OCI-LY7 (cell line): ENCODE data around the gene SLC13A3. TPM values are rescaled to one million over a fixed set of nuclear protein-coding genes. Genes with fewer than 3 reads are reported as not detected.

Experiments
- BruUV-seq: library from RNA; stranded (reverse); fragments of 400-500 nt; replicated peaks from 2 replicates; lab custom pipeline; 2021; lab: Mats Ljungman, UMichigan
- CTCF ChIA-PET: fragments of 300-600 bp; sonication (Branson Sonifier 250); formaldehyde crosslinking; loops from one replicate; lab custom pipeline; 2022; ENCODE audit warnings: antibody characterized with exemption; ENCODE audit not compliant: unreplicated experiment; lab: Charles Lee
- POLR2A ChIA-PET: fragments of 300-600 bp; sonication (Branson Sonifier 250); formaldehyde crosslinking; loops from one replicate; lab custom pipeline; 2022; ENCODE audit warnings: antibody characterized with exemption; lab: Charles Lee
- DNase-seq: peaks from one replicate; pipeline ENCODE4 v3.0.0-alpha.2; 2015; ENCODE audit warnings: low spot score
- H2AFZ ChIP-seq: fragments of 200-600 bp; sonication (generic), shearing (Covaris generic); 2 replicates; pipeline ENCODE4 v1.6.1; 2014; ENCODE audit warnings: mild to moderate bottlenecking, antibody characterized with exemption, low read length, moderate library complexity
- H3K27ac ChIP-seq: fragments of 200-600 bp; sonication (generic); 2 replicates; pipeline ENCODE4 v1.5.1; 2014; ENCODE audit warnings: mixed run types, low read depth, mild to moderate bottlenecking, moderate library complexity, low read length, inconsistent platforms; ENCODE audit not compliant: poor library complexity, severe bottlenecking
- H3K36me3 ChIP-seq: fragments of 200-600 bp; sonication (generic); 2 replicates; pipeline ENCODE4 v1.6.1; 2014; ENCODE audit warnings: mild to moderate bottlenecking, antibody characterized with exemption, low read length, moderate library complexity, mixed read lengths; ENCODE audit not compliant: insufficient read depth
- H3K4me1 ChIP-seq: fragments of 200-600 bp; sonication (generic); 2 replicates; pipeline ENCODE4 v1.5.1; 2014; ENCODE audit warnings: mild to moderate bottlenecking, low read length; ENCODE audit not compliant: insufficient read depth, poor library complexity, severe bottlenecking
- H3K4me2 ChIP-seq: fragments of 200-600 bp; sonication (generic); 2 replicates; pipeline ENCODE4 v1.6.1; 2014; ENCODE audit warnings: mild to moderate bottlenecking, low read length
- H3K4me3 ChIP-seq: fragments of 200-600 bp; sonication (generic); 2 replicates; pipeline ENCODE4 v1.5.1; 2014; ENCODE audit warnings: mild to moderate bottlenecking, low read depth, low read length; ENCODE audit not compliant: poor library complexity, severe bottlenecking
- H3K79me2 ChIP-seq: fragments of 200-600 bp; sonication (generic); 2 replicates; pipeline ENCODE4 v1.6.1; 2016; ENCODE audit warnings: low read depth, mild to moderate bottlenecking, low read length, moderate library complexity, mixed read lengths; ENCODE audit not compliant: insufficient read depth
- H3K9me2 ChIP-seq: fragments of 200-600 bp; sonication (generic); 2 replicates; pipeline ENCODE4 v1.6.1; 2016; ENCODE audit warnings: mild to moderate bottlenecking, low read length, mixed read lengths; ENCODE audit not compliant: insufficient read depth
- H3K9me3 ChIP-seq: fragments of 200-600 bp; sonication (generic); 2 replicates; pipeline ENCODE4 v1.6.1; 2014; ENCODE audit warnings: mild to moderate bottlenecking, mixed run types, low read length, mixed read lengths
- H4K20me1 ChIP-seq: fragments of 200-600 bp; sonication (generic); 2 replicates; pipeline ENCODE4 v1.6.1; 2014; ENCODE audit warnings: mild to moderate bottlenecking, antibody characterized with exemption, low read length, moderate library complexity, mixed read lengths; ENCODE audit not compliant: insufficient read depth
- EZH2phosphoT487 ChIP-seq: fragments of 200-600 bp; sonication (generic); IDR thresholded peaks from 2 replicates; pipeline ENCODE4 v1.6.1; 2018; ENCODE audit warnings: low read depth, borderline replicate concordance, mild to moderate bottlenecking, mixed run types, antibody characterized with exemption, low read length, moderate library complexity, mixed read lengths
- intact Hi-C: fragments of 100-400 bp; cut with micrococcal nuclease; formaldehyde crosslinking; loops from one replicate; pipeline ENCODE4 v1.10.0; 2022; ENCODE audit not compliant: unreplicated experiment
- total RNA-seq, 2 experiments: library from RNA; depleted of rRNA in 1 of 2; stranded (reverse); fragments of >200 nt in 1 of 2; shearing (Covaris generic) in 1 of 2; gene quantifications; 2 replicates each; pipeline ENCODE4 v1.2.3, GENCODE V29; 2014 to 2022
- TF ChIP-seq, protein P1 (sequence below): fragments of 200-600 bp; sonication (generic); conservative IDR thresholded peaks from 2 replicates; pipeline ENCODE4 v1.5.1; 2014; ENCODE audit warnings: mild to moderate bottlenecking, antibody characterized with exemption, low read length, moderate library complexity, mixed read lengths

The SLC13A3 gene
- total RNA-seq, 2 experiments from 2014 or later: not detected

- no peaks in the 10 kb centered on the region for H3K36me3 ChIP-seq
- no peaks in the 10 kb centered on the region for H3K9me3 ChIP-seq
- ChIA-PET POLR2A (no interaction called here), CTCF (no interaction called here)
- H3K9me2 ChIP-seq: no peaks in the 10 kb centered on the region
- no peak for DNase-seq
- intact Hi-C loops: no loop called here
- no TSS peak for BruUV-seq
- TF ChIP-seq, protein P1, sequence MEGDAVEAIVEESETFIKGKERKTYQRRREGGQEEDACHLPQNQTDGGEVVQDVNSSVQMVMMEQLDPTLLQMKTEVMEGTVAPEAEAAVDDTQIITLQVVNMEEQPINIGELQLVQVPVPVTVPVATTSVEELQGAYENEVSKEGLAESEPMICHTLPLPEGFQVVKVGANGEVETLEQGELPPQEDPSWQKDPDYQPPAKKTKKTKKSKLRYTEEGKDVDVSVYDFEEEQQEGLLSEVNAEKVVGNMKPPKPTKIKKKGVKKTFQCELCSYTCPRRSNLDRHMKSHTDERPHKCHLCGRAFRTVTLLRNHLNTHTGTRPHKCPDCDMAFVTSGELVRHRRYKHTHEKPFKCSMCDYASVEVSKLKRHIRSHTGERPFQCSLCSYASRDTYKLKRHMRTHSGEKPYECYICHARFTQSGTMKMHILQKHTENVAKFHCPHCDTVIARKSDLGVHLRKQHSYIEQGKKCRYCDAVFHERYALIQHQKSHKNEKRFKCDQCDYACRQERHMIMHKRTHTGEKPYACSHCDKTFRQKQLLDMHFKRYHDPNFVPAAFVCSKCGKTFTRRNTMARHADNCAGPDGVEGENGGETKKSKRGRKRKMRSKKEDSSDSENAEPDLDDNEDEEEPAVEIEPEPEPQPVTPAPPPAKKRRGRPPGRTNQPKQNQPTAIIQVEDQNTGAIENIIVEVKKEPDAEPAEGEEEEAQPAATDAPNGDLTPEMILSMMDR: no peak
- no peak for TF ChIP-seq EZH2phosphoT487
- no peak overlapping the region for H3K4me3 ChIP-seq
- H3K27ac ChIP-seq: no peak overlapping the region
- no peak overlapping the region for H3K4me2 ChIP-seq
- no peaks in the 10 kb centered on the region for H3K4me1 ChIP-seq
- H3K79me2 ChIP-seq: no peaks in the 10 kb centered on the region
- H4K20me1 ChIP-seq: no peaks in the 10 kb centered on the region
- H2AFZ ChIP-seq: no peak overlapping the region
Measured at GRCh38 chr20:46641424-46641823, 9.8 kb downstream of the SLC13A3 start.

DNA sequence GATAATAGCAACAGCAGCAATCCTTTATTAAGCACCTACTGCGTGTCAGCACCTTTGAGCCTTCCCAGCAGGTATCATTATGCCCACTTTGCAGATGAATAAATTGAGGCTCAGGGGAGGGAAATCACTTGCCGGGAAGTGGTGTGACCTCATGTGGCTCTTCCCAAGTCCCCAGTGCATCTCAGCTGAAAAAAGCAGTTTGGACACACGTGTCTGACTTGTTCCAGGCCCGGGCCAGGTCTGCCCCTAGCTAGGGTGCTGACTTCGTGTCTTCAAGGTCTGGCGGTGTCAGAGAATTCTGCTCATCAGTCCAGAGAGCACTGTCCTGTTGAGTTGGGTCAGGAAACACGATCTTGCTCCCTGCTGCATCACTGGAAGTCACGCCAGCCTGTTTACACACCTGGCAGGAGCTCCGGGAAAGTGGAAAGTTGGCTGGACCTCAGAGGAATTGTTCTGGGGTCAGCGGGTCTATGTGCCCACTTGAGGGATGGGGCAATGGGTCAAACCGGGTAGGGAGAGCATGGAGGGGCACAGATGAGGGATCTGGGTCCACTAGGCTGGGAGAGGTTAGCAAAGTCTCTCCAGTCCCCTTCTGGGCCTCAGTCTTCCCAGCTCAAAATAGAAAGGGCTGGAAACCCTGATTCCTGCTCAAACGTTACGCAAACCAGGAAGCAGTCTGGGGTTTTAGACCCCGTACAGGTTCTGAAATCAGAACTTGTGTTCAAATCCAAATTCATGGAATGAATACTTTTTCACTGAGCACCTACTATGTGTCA is 10.5 kb downstream of the SLC13A3 start:
- Histone ChIP-seq H3K4me1 (no peaks in the 10 kb centered on the region), H3K27ac (no peak overlapping the region), H3K4me2 (no peak overlapping the region), H2AFZ (no peak overlapping the region), H3K9me3 (no peaks in the 10 kb centered on the region), H3K9me2 (no peaks in the 10 kb centered on the region), H4K20me1 (no peaks in the 10 kb centered on the region), H3K4me3 (no peak overlapping the region), H3K79me2 (no peaks in the 10 kb centered on the region), H3K36me3 (no peaks in the 10 kb centered on the region)
- ChIA-PET CTCF (no interaction called here), POLR2A (interaction anchor here (0.6 kb wide), 1 partner anchor 484 kb away, joined by 5 read pairs; no protein-coding TSS in a partner anchor)
- no TSS peak for BruUV-seq
- DNase-seq: no peak
- intact Hi-C loops: no loop called here
- no peak for TF ChIP-seq EZH2phosphoT487
- TF ChIP-seq, protein P1: no peak

- no peak overlapping the region for H3K4me2 ChIP-seq
- no peaks in the 10 kb centered on the region for H3K79me2 ChIP-seq
- POLR2A ChIA-PET: interaction anchor here (0.6 kb wide), 1 partner anchor 485 kb away, joined by 5 read pairs; no protein-coding TSS in a partner anchor
- no peaks in the 10 kb centered on the region for H3K4me1 ChIP-seq
- H2AFZ ChIP-seq: no peak overlapping the region
- H3K9me2 ChIP-seq: no peaks in the 10 kb centered on the region
- BruUV-seq: no TSS peak
- no peak overlapping the region for H3K27ac ChIP-seq
- H3K36me3 ChIP-seq: no peaks in the 10 kb centered on the region
- CTCF ChIA-PET: no interaction called here
- intact Hi-C loops: no loop called here
- H3K9me3 ChIP-seq: no peaks in the 10 kb centered on the region
- no peak overlapping the region for H3K4me3 ChIP-seq
- DNase-seq: no peak
- TF ChIP-seq, protein P1: no peak
- no peaks in the 10 kb centered on the region for H4K20me1 ChIP-seq
Measured at GRCh38 chr20:46640044-46640443, 11.2 kb downstream of the SLC13A3 start.
